Measurements from ENCODE around the gene QRSL1.

QRSL1 gene

GRCh38 chr6:106702046-106702445 is 72.7 kb downstream of the QRSL1 start:
- in situ Hi-C loops (cut with HindIII; ENCODE audit: low pct_unique_long_range_greater_than_20kb, low sequenced_read_pairs) = no loop called here
- no peak for TF ChIP-seq JUND (IDR thresholded peaks at IDR 0.05; ENCODE audit: low read depth)
- no peak for DNase-seq (ENCODE audit: low read depth in 1 of 2, low spot score in 1 of 2)

GRCh38 chr6:106702451-106703110 is 73.2 kb downstream of the QRSL1 start:
- DNase-seq (ENCODE audit: low read depth in 1 of 2, low spot score in 1 of 2) = peak in 1 of 2 experiments; percentile 58
- in situ Hi-C loops (cut with HindIII; ENCODE audit: low pct_unique_long_range_greater_than_20kb, low sequenced_read_pairs) = no loop called here
- TF ChIP-seq JUND (IDR thresholded peaks at IDR 0.05; ENCODE audit: low read depth) = no peak

- DNase-seq (ENCODE audit: low read depth in 1 of 2, low spot score in 1 of 2) = no peak
- in situ Hi-C loops (cut with HindIII; ENCODE audit: low pct_unique_long_range_greater_than_20kb, low sequenced_read_pairs) = no loop called here
- no peak for TF ChIP-seq JUND (IDR thresholded peaks at IDR 0.05; ENCODE audit: low read depth)
Observed at GRCh38 chr6:106704327-106704726, 74.9 kb downstream of the QRSL1 start.

GRCh38 chr6:106705156-106705555 is 75.8 kb downstream of the QRSL1 start:
- TF ChIP-seq JUND (IDR thresholded peaks at IDR 0.05; ENCODE audit: low read depth) = no peak
- in situ Hi-C loops (cut with HindIII; ENCODE audit: low pct_unique_long_range_greater_than_20kb, low sequenced_read_pairs) = no loop called here
- no peak for DNase-seq (ENCODE audit: low read depth in 1 of 2, low spot score in 1 of 2)

GRCh38 chr6:106710580-106710979 is 81.2 kb downstream of the QRSL1 start:
- DNase-seq (ENCODE audit: low read depth in 1 of 2, low spot score in 1 of 2) = no peak
- TF ChIP-seq JUND (IDR thresholded peaks at IDR 0.05; ENCODE audit: low read depth) = no peak
- in situ Hi-C loops (cut with HindIII; ENCODE audit: low pct_unique_long_range_greater_than_20kb, low sequenced_read_pairs) = no loop called here

GRCh38 chr6:106714281-106714680 is 84.9 kb downstream of the QRSL1 start:
- in situ Hi-C loops (cut with HindIII; ENCODE audit: low pct_unique_long_range_greater_than_20kb, low sequenced_read_pairs) = no loop called here
- no peak for DNase-seq (ENCODE audit: low read depth in 1 of 2, low spot score in 1 of 2)
- no peak for TF ChIP-seq JUND (IDR thresholded peaks at IDR 0.05; ENCODE audit: low read depth)

GRCh38 chr6:106715922-106716321 is 86.5 kb downstream of the QRSL1 start:
- no peak for TF ChIP-seq JUND (IDR thresholded peaks at IDR 0.05; ENCODE audit: low read depth)
- in situ Hi-C loops (cut with HindIII; ENCODE audit: low pct_unique_long_range_greater_than_20kb, low sequenced_read_pairs) = no loop called here
- no peak for DNase-seq (ENCODE audit: low read depth in 1 of 2, low spot score in 1 of 2)

GRCh38 chr6:106716966-106717365 is 87.6 kb downstream of the QRSL1 start:
- in situ Hi-C loops (cut with HindIII; ENCODE audit: low pct_unique_long_range_greater_than_20kb, low sequenced_read_pairs) = no loop called here
- no peak for DNase-seq (ENCODE audit: low read depth in 1 of 2, low spot score in 1 of 2)
- no peak for TF ChIP-seq JUND (IDR thresholded peaks at IDR 0.05; ENCODE audit: low read depth)

Data from T47D (cell line).